GM20000 (cell line): ENCODE results near the gene FBXL13.
"Not testable (repeated sequence)": the region's sequence is repeated elsewhere in the genome, so short reads cannot be mapped to it uniquely, and the experiment has no call there.

Source experiments
- DNase-seq: peaks from one replicate; pipeline ENCODE4 v3.0.0; 2012; ENCODE audit warnings: low spot score
- TF ChIP-seq, protein P1 (sequence below): IDR thresholded peaks from 2 replicates; pipeline ENCODE4 v1.5.1; 2012; ENCODE audit warnings: mild to moderate bottlenecking, control low read depth; ENCODE audit errors: extremely low read depth, missing control alignments

Gene FBXL13

DNA sequence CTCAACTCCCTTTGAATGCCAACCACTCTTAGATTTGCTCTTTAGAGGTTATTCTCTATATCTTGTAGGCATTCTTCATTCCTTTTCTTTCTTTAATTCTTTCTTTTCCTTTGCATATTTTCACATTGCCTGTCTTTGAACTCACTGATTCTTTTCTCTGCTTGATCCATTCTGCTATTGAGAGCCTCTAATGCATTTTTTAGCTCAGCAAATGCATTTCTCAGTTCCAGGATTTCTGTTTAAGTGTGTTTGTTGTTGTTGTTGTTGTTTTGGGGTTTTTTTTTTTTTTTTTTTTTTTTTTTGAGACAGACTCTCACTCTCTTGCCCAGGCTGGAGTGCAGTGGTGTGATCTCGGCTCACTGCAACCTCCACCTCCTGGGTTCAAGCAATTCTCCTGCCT, 71.6 kb downstream of the FBXL13 start:
- DNase-seq: no peak
- TF ChIP-seq, protein P1, sequence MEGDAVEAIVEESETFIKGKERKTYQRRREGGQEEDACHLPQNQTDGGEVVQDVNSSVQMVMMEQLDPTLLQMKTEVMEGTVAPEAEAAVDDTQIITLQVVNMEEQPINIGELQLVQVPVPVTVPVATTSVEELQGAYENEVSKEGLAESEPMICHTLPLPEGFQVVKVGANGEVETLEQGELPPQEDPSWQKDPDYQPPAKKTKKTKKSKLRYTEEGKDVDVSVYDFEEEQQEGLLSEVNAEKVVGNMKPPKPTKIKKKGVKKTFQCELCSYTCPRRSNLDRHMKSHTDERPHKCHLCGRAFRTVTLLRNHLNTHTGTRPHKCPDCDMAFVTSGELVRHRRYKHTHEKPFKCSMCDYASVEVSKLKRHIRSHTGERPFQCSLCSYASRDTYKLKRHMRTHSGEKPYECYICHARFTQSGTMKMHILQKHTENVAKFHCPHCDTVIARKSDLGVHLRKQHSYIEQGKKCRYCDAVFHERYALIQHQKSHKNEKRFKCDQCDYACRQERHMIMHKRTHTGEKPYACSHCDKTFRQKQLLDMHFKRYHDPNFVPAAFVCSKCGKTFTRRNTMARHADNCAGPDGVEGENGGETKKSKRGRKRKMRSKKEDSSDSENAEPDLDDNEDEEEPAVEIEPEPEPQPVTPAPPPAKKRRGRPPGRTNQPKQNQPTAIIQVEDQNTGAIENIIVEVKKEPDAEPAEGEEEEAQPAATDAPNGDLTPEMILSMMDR: no peak

DNA sequence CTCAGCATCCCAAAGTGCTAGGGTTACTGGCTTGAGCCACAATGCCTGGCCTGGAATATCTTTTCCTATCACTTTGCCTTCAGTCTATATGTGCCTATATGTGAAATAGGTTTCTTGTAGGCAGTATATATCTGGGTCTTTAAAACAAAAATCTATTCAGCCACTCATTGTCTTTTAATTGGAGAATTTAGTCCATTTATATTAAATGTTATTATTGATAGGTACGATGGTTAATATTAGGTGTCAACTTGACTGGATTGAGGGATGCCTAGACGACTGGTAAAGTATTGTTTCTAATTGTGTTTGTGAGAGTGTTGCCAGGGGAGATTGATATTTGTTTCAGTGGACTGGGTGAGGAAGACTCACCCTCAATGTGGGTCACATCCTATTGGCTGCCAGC, 73.4 kb downstream of the FBXL13 start:
- no peak for DNase-seq
- TF ChIP-seq, protein P1: no peak

DNA sequence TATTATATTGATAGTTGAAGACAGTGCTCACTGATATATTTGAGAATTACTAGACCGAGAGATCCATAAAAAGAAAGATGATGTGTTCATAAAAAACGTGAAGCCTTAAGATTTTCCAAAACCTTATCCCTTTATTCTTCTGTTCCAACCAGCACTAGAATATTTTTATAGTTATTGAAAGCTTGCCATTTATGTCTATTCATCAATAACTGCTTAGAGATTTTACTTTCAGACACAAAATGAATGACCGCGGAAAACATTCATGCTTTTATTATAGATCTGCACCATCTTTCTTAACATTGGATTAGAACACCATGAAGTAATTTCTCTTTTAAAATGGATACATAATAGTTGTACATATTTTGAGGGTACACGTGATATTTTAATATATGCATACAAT, 77.6 kb downstream of the FBXL13 start:
- DNase-seq: no peak
- TF ChIP-seq, protein P1: no peak

DNA sequence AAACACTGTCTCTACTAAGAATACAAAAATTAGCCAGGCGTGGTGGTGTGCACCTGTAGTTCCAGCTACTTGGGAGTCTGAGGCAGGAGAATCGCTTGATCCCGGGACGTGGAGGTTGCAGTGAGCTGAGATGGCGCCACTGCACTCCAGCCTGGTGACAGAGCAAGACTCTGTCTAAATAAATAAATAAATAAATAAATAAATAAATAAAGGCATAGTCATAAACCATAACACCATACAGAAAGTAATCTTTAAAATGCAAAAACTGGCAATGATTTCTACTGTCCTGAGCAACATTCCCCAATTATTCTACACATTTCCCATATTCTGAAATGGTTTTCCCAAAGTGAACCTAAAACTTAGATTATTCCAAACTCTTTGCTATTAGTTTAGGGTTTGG, 79.0 kb downstream of the FBXL13 start:
- not testable (repeated sequence) for DNase-seq

DNA sequence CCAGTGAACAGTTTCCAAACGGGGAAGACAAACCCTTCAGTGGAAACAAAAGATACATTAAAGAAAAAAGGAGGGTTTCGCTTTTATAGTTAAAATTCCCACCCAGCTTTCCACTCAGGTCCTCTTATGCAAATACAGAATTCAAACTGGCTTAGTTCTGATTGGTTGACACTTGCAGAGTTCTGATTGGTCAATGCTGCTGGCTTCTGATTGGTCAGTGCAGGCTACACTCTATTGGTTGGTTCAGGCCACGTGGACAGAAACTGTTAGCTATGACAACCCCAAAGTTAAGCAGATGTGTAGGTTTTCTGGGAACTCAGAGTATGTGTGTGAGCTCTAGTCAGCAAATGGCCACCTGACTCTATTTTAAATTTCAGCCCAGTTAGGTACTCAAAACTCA, 80.0 kb downstream of the FBXL13 start:
- DNase-seq: no peak
- TF ChIP-seq, protein P1: no peak

DNA sequence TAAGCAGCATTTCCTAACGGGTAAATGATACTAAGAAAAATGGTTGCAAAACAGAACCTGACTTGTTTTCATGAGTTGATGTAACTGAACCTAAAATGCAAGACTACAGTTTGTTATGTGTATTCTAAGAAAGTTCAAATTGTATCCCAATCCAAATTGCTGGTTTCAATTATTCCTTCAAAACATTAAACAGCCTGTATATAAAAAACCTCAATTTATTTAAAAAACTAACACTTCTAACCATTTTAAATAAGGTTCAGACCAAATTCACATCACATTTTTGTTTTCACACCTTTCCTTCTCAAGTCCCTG, 80.9 kb downstream of the FBXL13 start:
- TF ChIP-seq, protein P1: no peak
- no peak for DNase-seq

DNA sequence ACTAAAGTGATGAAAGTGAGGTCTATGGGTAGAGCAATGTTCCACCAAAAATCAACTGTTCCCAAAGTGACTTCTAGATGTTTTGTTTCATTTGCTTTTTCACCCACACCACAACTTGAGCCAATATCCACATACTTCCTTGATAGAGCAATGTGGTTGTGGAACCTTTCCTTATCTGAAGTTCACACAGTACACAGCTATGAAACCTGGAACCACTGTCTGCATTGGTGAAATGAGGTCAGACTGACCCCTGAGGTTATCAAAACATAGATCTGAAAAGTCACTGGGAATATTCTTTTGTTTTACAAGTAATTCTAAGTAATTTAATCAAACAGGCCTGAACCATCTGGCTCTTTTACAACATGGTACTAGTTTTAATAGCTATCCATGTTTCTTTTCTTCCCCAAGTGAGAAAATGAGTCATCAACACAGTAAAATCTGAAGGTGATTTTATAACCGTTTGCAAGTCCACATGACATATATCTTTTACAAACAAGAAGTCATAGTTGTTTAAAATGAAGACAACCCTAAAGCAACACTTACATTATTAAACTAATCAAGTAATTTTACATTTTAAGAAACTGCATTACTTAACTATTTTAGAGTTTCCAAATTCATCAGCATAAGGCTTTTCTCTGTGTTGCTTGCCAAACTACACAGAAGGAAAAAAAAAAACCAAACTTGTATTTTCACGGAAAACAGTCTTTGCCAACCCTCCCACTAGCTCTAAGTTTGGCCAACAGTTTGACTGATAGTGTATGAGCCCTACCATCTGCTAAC, 81.5 kb downstream of the FBXL13 start:
- DNase-seq: no peak
- TF ChIP-seq, protein P1: no peak

DNA sequence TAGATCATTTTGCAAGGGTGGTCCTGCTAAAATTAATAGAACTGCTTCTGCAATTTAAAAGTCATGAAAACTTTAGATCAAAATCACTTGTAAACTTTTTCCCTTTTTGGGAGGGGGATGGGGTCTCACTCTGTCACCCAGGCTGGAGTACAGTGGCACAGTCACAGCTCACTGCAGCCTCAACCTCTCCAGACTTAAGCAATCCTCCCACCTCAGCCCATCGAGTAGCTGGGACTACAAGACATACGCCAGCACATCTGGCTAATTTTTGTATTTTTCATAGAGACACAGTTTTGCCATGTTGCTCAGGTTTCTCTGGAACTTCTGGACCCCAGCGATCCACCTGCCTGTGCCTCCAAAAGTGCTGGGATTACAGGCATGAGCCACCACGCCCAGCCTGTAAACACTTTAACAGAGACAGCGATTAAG, 82.1 kb downstream of the FBXL13 start:
- TF ChIP-seq, protein P1: no peak
- no peak for DNase-seq
